IPS-11a (cell line): ENCODE results near the gene ZFY.
"Not testable (repeated sequence)": the region's sequence is repeated elsewhere in the genome, so short reads cannot be mapped to it uniquely, and the experiment has no call there.

ENCODE experiments used
- H3K4me3 ChIP-seq: one replicate; pipeline ENCODE4 v1.5.1; 2013; ENCODE audit warnings: low read depth, low read length, control low read depth

Gene ZFY

GRCh38 chrY:2972708-2973107 is 37.5 kb downstream of the ZFY start:
- no peak overlapping the region for H3K4me3 ChIP-seq

- H3K4me3 ChIP-seq, result no peak overlapping the region
These were observed 38.0 kb downstream of the ZFY start for GRCh38 chrY:2973110-2973751.

GRCh38 chrY:2979283-2979682 is 44.1 kb downstream of the ZFY start:
- H3K4me3 ChIP-seq, result no peak overlapping the region

GRCh38 chrY:2984491-2984890 is 49.3 kb downstream of the ZFY start:
- no peak overlapping the region for H3K4me3 ChIP-seq

GRCh38 chrY:2987178-2987577 is 52.0 kb downstream of the ZFY start:
- not testable (repeated sequence) for H3K4me3 ChIP-seq

- not testable (repeated sequence) for H3K4me3 ChIP-seq
These were observed 62.2 kb downstream of the ZFY start for GRCh38 chrY:2997369-2997768.

GRCh38 chrY:3002190-3002589 is 67.0 kb downstream of the ZFY start:
- H3K4me3 ChIP-seq, result no peak overlapping the region

GRCh38 chrY:3002680-3003515 is 67.7 kb downstream of the ZFY start:
- no peak overlapping the region for H3K4me3 ChIP-seq

GRCh38 chrY:3003516-3003830 is 68.3 kb downstream of the ZFY start:
- H3K4me3 ChIP-seq, result no peak overlapping the region

GRCh38 chrY:3003846-3004245 is 68.7 kb downstream of the ZFY start:
- H3K4me3 ChIP-seq, result no peak overlapping the region

GRCh38 chrY:3006031-3006430 is 70.8 kb downstream of the ZFY start:
- H3K4me3 ChIP-seq, result not testable (repeated sequence)

GRCh38 chrY:3007967-3008366 is 72.8 kb downstream of the ZFY start:
- H3K4me3 ChIP-seq, result no peak overlapping the region

GRCh38 chrY:3012226-3012625 is 77.0 kb downstream of the ZFY start:
- no peak overlapping the region for H3K4me3 ChIP-seq

- no peak overlapping the region for H3K4me3 ChIP-seq
These were observed 81.4 kb downstream of the ZFY start for GRCh38 chrY:3016594-3016993.

GRCh38 chrY:3018546-3018945 is 83.4 kb downstream of the ZFY start:
- H3K4me3 ChIP-seq, result no peak overlapping the region

GRCh38 chrY:3019584-3019983 is 84.4 kb downstream of the ZFY start:
- no peak overlapping the region for H3K4me3 ChIP-seq

- no peak overlapping the region for H3K4me3 ChIP-seq
These were observed 86.0 kb downstream of the ZFY start for GRCh38 chrY:3021176-3021575.

GRCh38 chrY:3023606-3024005 is 88.4 kb downstream of the ZFY start:
- H3K4me3 ChIP-seq, result no peak overlapping the region

GRCh38 chrY:3025357-3025756 is 90.2 kb downstream of the ZFY start:
- no peak overlapping the region for H3K4me3 ChIP-seq
